Measurements from ENCODE around the gene SPOP.

Gene SPOP

DNA sequence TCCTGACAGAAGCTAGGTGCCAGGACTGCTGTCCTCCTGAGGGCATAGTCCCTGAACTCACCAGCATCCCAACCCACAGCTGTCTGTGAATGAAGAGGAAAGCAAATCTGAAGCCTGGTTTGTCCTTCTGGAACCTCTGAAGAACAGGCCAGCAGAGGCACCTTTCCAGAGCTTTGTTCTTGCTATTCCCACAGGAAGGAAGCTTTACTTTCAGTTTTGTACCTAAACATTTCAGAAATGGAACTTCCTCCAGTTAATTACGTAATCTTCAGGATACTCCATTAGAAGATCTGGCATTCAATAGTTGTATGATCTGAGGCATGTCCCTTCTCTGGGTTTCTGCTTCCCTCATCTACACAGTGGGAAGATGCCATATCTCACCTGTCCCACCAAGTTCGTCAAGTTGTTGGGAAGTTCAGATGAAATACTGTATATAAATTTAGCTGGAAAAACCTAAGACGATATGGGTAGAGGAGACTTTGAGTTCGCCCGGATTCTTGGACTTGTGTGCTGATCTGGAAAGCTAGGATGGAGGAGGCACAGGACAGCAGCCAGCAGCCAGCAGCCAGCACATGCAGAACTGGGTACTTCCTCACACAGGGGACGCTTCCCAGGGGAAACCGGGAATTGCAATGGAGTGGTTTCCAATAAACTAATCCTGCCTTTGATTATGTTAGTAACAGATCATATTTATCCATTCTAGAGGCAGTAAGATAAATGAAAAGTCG, 79.8 kb downstream of the SPOP start:
- Histone ChIP-seq H2AFZ (ENCODE audit: low read depth) (no peak overlapping the region), H3K4me3 (IDR thresholded peaks at IDR 0.05; ENCODE audit: insufficient read depth, low read depth, low read length) (no peak overlapping the region), H3K9ac (no peak overlapping the region), H3K36me3 (ENCODE audit: insufficient read depth) (no peaks in the 10 kb centered on the region), H3K4me1 (ENCODE audit: low read depth, poor library complexity, severe bottlenecking) (no peaks in the 10 kb centered on the region), H3K79me2 (ENCODE audit: insufficient read depth, low read depth) (no peaks in the 10 kb centered on the region), H3K27ac (no peak overlapping the region), H3K27me3 (ENCODE audit: insufficient read depth, low read depth) (no peaks in the 10 kb centered on the region), H4K20me1 (ENCODE audit: insufficient read depth) (0 out of 2 replicates have a peak, but pooled peaks cover 2% of the 10 kb centered on the region), H3K4me2 (no peak overlapping the region)
- TF ChIP-seq, protein P1, sequence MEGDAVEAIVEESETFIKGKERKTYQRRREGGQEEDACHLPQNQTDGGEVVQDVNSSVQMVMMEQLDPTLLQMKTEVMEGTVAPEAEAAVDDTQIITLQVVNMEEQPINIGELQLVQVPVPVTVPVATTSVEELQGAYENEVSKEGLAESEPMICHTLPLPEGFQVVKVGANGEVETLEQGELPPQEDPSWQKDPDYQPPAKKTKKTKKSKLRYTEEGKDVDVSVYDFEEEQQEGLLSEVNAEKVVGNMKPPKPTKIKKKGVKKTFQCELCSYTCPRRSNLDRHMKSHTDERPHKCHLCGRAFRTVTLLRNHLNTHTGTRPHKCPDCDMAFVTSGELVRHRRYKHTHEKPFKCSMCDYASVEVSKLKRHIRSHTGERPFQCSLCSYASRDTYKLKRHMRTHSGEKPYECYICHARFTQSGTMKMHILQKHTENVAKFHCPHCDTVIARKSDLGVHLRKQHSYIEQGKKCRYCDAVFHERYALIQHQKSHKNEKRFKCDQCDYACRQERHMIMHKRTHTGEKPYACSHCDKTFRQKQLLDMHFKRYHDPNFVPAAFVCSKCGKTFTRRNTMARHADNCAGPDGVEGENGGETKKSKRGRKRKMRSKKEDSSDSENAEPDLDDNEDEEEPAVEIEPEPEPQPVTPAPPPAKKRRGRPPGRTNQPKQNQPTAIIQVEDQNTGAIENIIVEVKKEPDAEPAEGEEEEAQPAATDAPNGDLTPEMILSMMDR (conservative IDR thresholded peaks at IDR 0.05; ENCODE audit: low read depth, low read length) = no peak

DNA sequence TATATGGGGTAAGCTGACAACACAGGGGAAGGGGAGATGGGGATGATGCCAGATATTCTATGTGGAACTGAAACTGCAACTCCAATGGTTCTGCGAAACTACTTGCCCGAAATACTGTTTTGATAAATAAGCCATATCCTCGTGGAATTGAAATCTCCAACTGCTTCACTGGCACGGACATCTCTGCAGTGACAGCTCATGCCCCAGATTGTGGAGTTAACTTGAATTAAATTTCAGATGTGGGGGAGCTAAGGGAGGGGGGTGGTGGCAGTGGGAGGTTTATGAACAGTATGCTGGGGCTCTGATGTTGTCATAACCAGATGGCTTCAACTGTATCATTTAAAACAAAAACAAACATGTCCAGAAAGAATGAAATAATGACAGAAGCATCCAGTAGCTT, 80.5 kb downstream of the SPOP start:
- Histone ChIP-seq H4K20me1 (ENCODE audit: insufficient read depth) (0 out of 2 replicates have a peak, but pooled peaks cover 2% of the 10 kb centered on the region), H3K4me2 (no peak overlapping the region), H3K4me3 (IDR thresholded peaks at IDR 0.05; ENCODE audit: insufficient read depth, low read depth, low read length) (no peak overlapping the region), H3K27ac (no peak overlapping the region), H3K4me1 (ENCODE audit: low read depth, poor library complexity, severe bottlenecking) (no peaks in the 10 kb centered on the region), H3K27me3 (ENCODE audit: insufficient read depth, low read depth) (no peaks in the 10 kb centered on the region), H3K79me2 (ENCODE audit: insufficient read depth, low read depth) (no peaks in the 10 kb centered on the region), H3K36me3 (ENCODE audit: insufficient read depth) (no peaks in the 10 kb centered on the region), H3K9ac (no peak overlapping the region), H2AFZ (ENCODE audit: low read depth) (no peak overlapping the region)
- TF ChIP-seq, protein P1 (conservative IDR thresholded peaks at IDR 0.05; ENCODE audit: low read depth, low read length) = no peak

DNA sequence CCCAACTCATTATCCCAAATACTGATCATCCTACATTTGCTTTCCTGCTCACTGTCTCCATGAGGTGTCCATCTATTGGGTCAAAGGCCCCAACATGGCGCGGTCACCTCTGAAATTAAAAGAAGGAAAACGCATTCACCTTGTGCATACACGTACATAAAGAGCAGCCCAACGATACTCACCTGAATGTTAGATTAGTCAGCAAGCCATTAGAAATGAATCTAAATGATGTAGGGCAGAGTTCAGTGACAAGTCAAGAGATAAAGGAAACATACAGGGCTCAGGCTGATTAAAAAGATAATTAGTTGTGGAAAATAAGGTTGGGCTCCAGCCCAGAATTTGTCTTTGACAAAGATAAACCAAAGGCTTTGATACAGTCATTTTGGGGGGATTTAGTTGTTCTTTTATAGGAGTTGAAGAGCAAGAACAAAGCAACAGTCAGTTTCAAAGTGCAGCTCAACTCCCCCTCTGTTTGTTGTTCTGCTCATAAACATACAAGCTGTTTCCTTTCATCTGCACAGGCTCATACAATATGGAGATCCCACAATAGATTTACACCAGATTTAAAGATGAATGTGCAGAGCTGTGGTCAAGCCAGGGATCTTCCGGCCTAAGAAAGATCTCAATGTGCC, 81.2 kb downstream of the SPOP start:
- H3K36me3 ChIP-seq (ENCODE audit: insufficient read depth) = no peaks in the 10 kb centered on the region

DNA sequence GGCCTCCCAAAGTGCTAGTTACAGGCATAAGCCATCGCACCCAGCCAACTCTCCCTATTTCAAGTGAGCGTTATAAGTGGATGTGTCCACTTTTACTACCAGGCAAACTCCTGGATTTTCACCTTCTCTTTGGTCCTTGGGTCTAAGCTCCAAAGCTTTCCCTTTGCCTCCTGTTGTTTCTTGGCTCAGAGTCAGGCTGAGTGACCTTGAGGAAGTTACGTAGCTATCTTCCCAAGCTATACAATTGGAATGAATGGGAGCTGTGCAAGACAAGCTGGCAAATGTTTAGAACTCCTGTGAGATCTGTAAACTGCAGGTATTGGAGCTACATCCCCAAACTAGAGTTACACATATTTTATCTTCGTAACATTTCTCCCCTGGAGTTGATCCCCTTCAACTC, 81.9 kb downstream of the SPOP start:
- no peak overlapping the region for H3K9ac ChIP-seq
- no peaks in the 10 kb centered on the region for H3K79me2 ChIP-seq (ENCODE audit: insufficient read depth, low read depth)
- no peaks in the 10 kb centered on the region for H3K36me3 ChIP-seq (ENCODE audit: insufficient read depth)
- H4K20me1 ChIP-seq (ENCODE audit: insufficient read depth) = 0 out of 2 replicates have a peak, but pooled peaks cover 2% of the 10 kb centered on the region
- no peak overlapping the region for H3K4me2 ChIP-seq
- TF ChIP-seq, protein P1 (conservative IDR thresholded peaks at IDR 0.05; ENCODE audit: low read depth, low read length) = no peak
- H3K4me3 ChIP-seq (IDR thresholded peaks at IDR 0.05; ENCODE audit: insufficient read depth, low read depth, low read length) = no peak overlapping the region
- H3K27ac ChIP-seq = no peak overlapping the region
- no peaks in the 10 kb centered on the region for H3K27me3 ChIP-seq (ENCODE audit: insufficient read depth, low read depth)
- no peak overlapping the region for H2AFZ ChIP-seq (ENCODE audit: low read depth)
- no peaks in the 10 kb centered on the region for H3K4me1 ChIP-seq (ENCODE audit: low read depth, poor library complexity, severe bottlenecking)

More for the DNA sequence above, 81.2 kb downstream of the SPOP start:
- Histone ChIP-seq H3K79me2 (ENCODE audit: insufficient read depth, low read depth) (no peaks in the 10 kb centered on the region), H3K27ac (no peak overlapping the region), H3K9ac (no peak overlapping the region), H3K4me2 (no peak overlapping the region), H3K4me1 (ENCODE audit: low read depth, poor library complexity, severe bottlenecking) (no peaks in the 10 kb centered on the region), H3K27me3 (ENCODE audit: insufficient read depth, low read depth) (no peaks in the 10 kb centered on the region), H2AFZ (ENCODE audit: low read depth) (no peak overlapping the region), H4K20me1 (ENCODE audit: insufficient read depth) (0 out of 2 replicates have a peak, but pooled peaks cover 2% of the 10 kb centered on the region), H3K4me3 (IDR thresholded peaks at IDR 0.05; ENCODE audit: insufficient read depth, low read depth, low read length) (no peak overlapping the region)
- TF ChIP-seq, protein P1 (conservative IDR thresholded peaks at IDR 0.05; ENCODE audit: low read depth, low read length) = no peak

All from KMS-11 (cell line).